ENCODE results near the gene OTOG.

DNA sequence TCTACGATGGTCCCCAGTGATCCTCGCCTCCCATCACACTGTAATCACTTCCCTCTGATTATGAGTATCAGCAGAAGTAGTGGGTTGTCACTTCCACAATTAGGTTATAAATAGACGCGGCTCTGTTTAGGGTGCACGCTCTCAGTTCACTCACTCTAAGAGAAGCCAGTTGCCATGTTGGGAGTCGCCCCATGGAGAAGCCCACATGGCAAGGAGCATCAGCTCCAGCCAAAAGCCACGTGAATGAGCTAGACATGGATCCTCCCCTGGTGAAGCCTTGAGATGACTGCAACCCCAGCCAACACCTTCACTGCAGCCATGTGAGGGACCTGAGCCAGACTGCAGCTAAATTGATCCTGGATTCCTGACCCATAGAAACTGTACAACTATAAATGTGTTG lies 145.9 kb downstream of the OTOG start:
- TF ChIP-seq, protein P1, sequence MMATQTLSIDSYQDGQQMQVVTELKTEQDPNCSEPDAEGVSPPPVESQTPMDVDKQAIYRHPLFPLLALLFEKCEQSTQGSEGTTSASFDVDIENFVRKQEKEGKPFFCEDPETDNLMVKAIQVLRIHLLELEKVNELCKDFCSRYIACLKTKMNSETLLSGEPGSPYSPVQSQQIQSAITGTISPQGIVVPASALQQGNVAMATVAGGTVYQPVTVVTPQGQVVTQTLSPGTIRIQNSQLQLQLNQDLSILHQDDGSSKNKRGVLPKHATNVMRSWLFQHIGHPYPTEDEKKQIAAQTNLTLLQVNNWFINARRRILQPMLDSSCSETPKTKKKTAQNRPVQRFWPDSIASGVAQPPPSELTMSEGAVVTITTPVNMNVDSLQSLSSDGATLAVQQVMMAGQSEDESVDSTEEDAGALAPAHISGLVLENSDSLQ (IDR thresholded peaks at IDR 0.05): no peak
- TF ChIP-seq LEF1 (IDR thresholded peaks at IDR 0.05; ENCODE audit: borderline replicate concordance): no peak

All from HEK293T (cell line).